ENCODE results near the gene MPRIP.

GRCh38 chr17:17216236-17216635 is 174.0 kb downstream of the MPRIP start:
- TF ChIP-seq, protein P1, sequence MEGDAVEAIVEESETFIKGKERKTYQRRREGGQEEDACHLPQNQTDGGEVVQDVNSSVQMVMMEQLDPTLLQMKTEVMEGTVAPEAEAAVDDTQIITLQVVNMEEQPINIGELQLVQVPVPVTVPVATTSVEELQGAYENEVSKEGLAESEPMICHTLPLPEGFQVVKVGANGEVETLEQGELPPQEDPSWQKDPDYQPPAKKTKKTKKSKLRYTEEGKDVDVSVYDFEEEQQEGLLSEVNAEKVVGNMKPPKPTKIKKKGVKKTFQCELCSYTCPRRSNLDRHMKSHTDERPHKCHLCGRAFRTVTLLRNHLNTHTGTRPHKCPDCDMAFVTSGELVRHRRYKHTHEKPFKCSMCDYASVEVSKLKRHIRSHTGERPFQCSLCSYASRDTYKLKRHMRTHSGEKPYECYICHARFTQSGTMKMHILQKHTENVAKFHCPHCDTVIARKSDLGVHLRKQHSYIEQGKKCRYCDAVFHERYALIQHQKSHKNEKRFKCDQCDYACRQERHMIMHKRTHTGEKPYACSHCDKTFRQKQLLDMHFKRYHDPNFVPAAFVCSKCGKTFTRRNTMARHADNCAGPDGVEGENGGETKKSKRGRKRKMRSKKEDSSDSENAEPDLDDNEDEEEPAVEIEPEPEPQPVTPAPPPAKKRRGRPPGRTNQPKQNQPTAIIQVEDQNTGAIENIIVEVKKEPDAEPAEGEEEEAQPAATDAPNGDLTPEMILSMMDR (IDR thresholded peaks at IDR 0.05): no peak
- TF ChIP-seq POLR2A (IDR thresholded peaks at IDR 0.05): no peak
- no peak for TF ChIP-seq POLR2AphosphoS5 (IDR thresholded peaks at IDR 0.05)
